CD4-positive, alpha-beta T cell (primary cell): Measurements from ENCODE around the gene IL36A. TPM values are rescaled to one million over a fixed set of nuclear protein-coding genes. Genes with fewer than 3 reads are reported as not detected.

Experiments
- ATAC-seq: fragments of 200-7000 bp; cut with Tn5 transposase; one replicate; pipeline ENCODE4 v1.10.0; 2022; ENCODE audit warnings: mild to moderate bottlenecking; ENCODE audit not compliant: poor library complexity
- CTCF ChIA-PET: fragments of 350-600 bp; sonication (Branson Sonifier 250); formaldehyde crosslinking; loops from one replicate; lab custom pipeline; 2021; ENCODE audit warnings: antibody characterized with exemption, inconsistent platforms; lab: Charles Lee
- POLR2A ChIA-PET: fragments of 350-600 bp; sonication (Branson Sonifier 250); formaldehyde crosslinking; loops from one replicate; lab custom pipeline; 2021; ENCODE audit warnings: antibody characterized with exemption, inconsistent platforms; lab: Charles Lee
- DNase-seq, 14 experiments: peaks; one replicate each; pipeline ENCODE4 v3.0.0-alpha.2; 2013 to 2020; ENCODE audit warnings: mixed read lengths in 2 of 14
- H3K27ac ChIP-seq, 2 donors: one replicate each; pipeline versions ENCODE4 v1.5.1 to v1.7.0; 2013; ENCODE audit warnings: low read length in 2 of 2, low read depth in 1 of 2, mild to moderate bottlenecking in 1 of 2
- H3K27me3 ChIP-seq, 2 experiments: 1 replicate in 1 of 2; 2 replicates in 1 of 2; pipeline versions ENCODE4 v1.6.1 to v1.7.0; 2013; ENCODE audit warnings: low read length in 2 of 2, control low read depth in 1 of 2, mild to moderate bottlenecking in 1 of 2, moderate library complexity in 1 of 2; ENCODE audit not compliant: insufficient read depth in 2 of 2, control insufficient read depth in 1 of 2
- H3K36me3 ChIP-seq: one replicate; pipeline ENCODE4 v1.6.1; 2013; ENCODE audit warnings: low read length, control low read depth; ENCODE audit not compliant: insufficient read depth
- H3K4me1 ChIP-seq: one replicate; pipeline ENCODE4 v1.6.1; 2013; ENCODE audit warnings: low read length, control low read depth; ENCODE audit not compliant: insufficient read depth
- H3K4me3 ChIP-seq: one replicate; pipeline ENCODE4 v1.5.1; 2013; ENCODE audit warnings: mild to moderate bottlenecking, low read length, moderate library complexity
- H3K9me3 ChIP-seq, 2 experiments: 1 replicate in 1 of 2; 2 replicates in 1 of 2; pipeline versions ENCODE4 v1.6.1 to v1.7.0; 2013; ENCODE audit warnings: low read length in 2 of 2, mild to moderate bottlenecking in 2 of 2, control low read depth in 1 of 2, moderate library complexity in 1 of 2; ENCODE audit not compliant: control insufficient read depth in 1 of 2, insufficient read depth in 1 of 2
- H3K27ac Mint-ChIP-seq: one replicate; pipeline ENCODE4 v1.8.0; 2020; ENCODE audit warnings: mixed read lengths
- H3K27me3 Mint-ChIP-seq: one replicate; pipeline ENCODE4 v1.8.0; 2021; ENCODE audit warnings: mixed read lengths
- H3K36me3 Mint-ChIP-seq: one replicate; pipeline ENCODE4 v1.8.0; 2021; ENCODE audit warnings: low read depth, mixed read lengths
- H3K4me1 Mint-ChIP-seq: one replicate; pipeline ENCODE4 v1.8.0; 2021; ENCODE audit warnings: low read depth, mixed read lengths
- H3K4me3 Mint-ChIP-seq: one replicate; pipeline ENCODE4 v1.8.0; 2020; ENCODE audit warnings: mild to moderate bottlenecking, mixed read lengths
- H3K9me3 Mint-ChIP-seq: one replicate; pipeline ENCODE4 v1.8.0; 2020; ENCODE audit warnings: mixed read lengths
- CTCF ChIP-seq: fragments of 200-600 bp; IDR thresholded peaks from one replicate; pipeline ENCODE4 v1.8.0; 2022; ENCODE audit warnings: antibody characterized with exemption, mild to moderate bottlenecking
- intact Hi-C, 2 experiments: fragments of 100-400 bp; cut with DNase I in 1 of 2; cut with micrococcal nuclease in 1 of 2; formaldehyde crosslinking; loops; one replicate each; pipeline versions ENCODE4 v1.15.1 to v1.9.0; 2023 to 2025; cut with DNase I, micrococcal nuclease
- total RNA-seq, 174 experiments: library from RNA in 2 of 174; stranded (reverse) in 2 of 174; gene quantifications; one replicate each; pipeline ENCODE4 v1.2.3 and lab custom pipeline; 2021 to 2026

The IL36A gene
- total RNA-seq, 2 experiments from 2014 or later = 0.47 TPM; not detected in 1

- no peaks in the 10 kb centered on the region for H3K27me3 ChIP-seq
- DNase-seq (no peak), ATAC-seq (no peak)
- H3K27ac ChIP-seq = peak overlapping the region in 1 of 2 donors; percentile 71
- peaks cover 27% of the 10 kb centered on the region for H3K4me1 ChIP-seq
- Mint-ChIP-seq H3K36me3 (peaks cover 19% of the 10 kb centered on the region), H3K9me3 (peaks cover 7% of the 10 kb centered on the region), H3K27me3 (no peaks in the 10 kb centered on the region), H3K4me1 (peaks cover 53% of the 10 kb centered on the region), H3K27ac (peak overlapping the region; percentile 91), H3K4me3 (no peak overlapping the region)
- ChIA-PET CTCF (no interaction called here), POLR2A (interaction anchor here (1.0 kb wide), 1 partner anchor 10 kb away, joined by 4 read pairs; no protein-coding TSS in a partner anchor)
- no peak for TF ChIP-seq CTCF
- intact Hi-C loops = loop anchor here in 1 of 2 experiments (5.0 kb wide), 1 partner anchor 178 kb away; the partner anchor contains the start of gene PSD4
- H3K9me3 ChIP-seq = peaks cover 0 to 25% of the 10 kb centered on the region in 2 experiments
- H3K36me3 ChIP-seq = no peaks in the 10 kb centered on the region
- no peak overlapping the region for H3K4me3 ChIP-seq
These were observed 10.6 kb upstream of the IL36A start for GRCh38 chr2:112994648-112995047.

- POLR2A ChIA-PET = interaction anchor here (1.3 to 2.9 kb wide), 4 partner anchors 10 to 180 kb away, joined by 4 to 19 read pairs (median 6); partner anchors contain the start of gene PSD4
- Mint-ChIP-seq H3K9me3 (peaks cover 7% of the 10 kb centered on the region), H3K27me3 (no peaks in the 10 kb centered on the region), H3K27ac (peak overlapping the region; percentile 91), H3K4me3 (peak overlapping the region; percentile 53), H3K36me3 (peaks cover 23% of the 10 kb centered on the region), H3K4me1 (peaks cover 54% of the 10 kb centered on the region)
- peaks cover 27% of the 10 kb centered on the region for H3K4me1 ChIP-seq
- TF ChIP-seq CTCF = no peak
- intact Hi-C loops = no loop called here
- H3K4me3 ChIP-seq = peak overlapping the region; percentile 11
- H3K36me3 ChIP-seq = no peaks in the 10 kb centered on the region
- DNase-seq (peak in 10 of 14 experiments; percentile 17 to 61 (median 40)), ATAC-seq (no peak)
- CTCF ChIA-PET = interaction anchor here (1.0 kb wide), 1 partner anchor 10 kb away, joined by 3 read pairs; no protein-coding TSS in a partner anchor
- H3K27ac ChIP-seq = peak overlapping the region; percentile 42 to 71
- peaks cover 0 to 28% of the 10 kb centered on the region in 2 experiments for H3K9me3 ChIP-seq
- H3K27me3 ChIP-seq = no peaks in the 10 kb centered on the region
These were observed 9.8 kb upstream of the IL36A start for GRCh38 chr2:112995346-112995920.

GRCh38 chr2:112996635-112997034 is 8.6 kb upstream of the IL36A start:
- Mint-ChIP-seq H3K9me3 (peaks cover 15% of the 10 kb centered on the region), H3K4me1 (peaks cover 54% of the 10 kb centered on the region), H3K36me3 (peaks cover 34% of the 10 kb centered on the region), H3K4me3 (peak overlapping the region; percentile 64), H3K27me3 (no peaks in the 10 kb centered on the region), H3K27ac (peak overlapping the region; percentile 91)
- Histone ChIP-seq H3K36me3 (no peaks in the 10 kb centered on the region), H3K27ac (peak overlapping the region; percentile 42 to 71), H3K27me3 (no peaks in the 10 kb centered on the region), H3K9me3 (peaks cover 0 to 34% of the 10 kb centered on the region in 2 experiments), H3K4me3 (no peak overlapping the region), H3K4me1 (peaks cover 27% of the 10 kb centered on the region)
- POLR2A ChIA-PET = interaction anchor here (0.6 to 2.9 kb wide), 8 partner anchors 11 to 179 kb away, joined by 3 to 19 read pairs (median 4); partner anchors contain the start of gene PSD4
- DNase-seq (peak; percentile 61 to 93 (median 72)), ATAC-seq (peak; percentile 96)
- CTCF ChIA-PET = interaction anchor here (0.9 kb wide), 1 partner anchor 394 kb away, joined by 3 read pairs; no protein-coding TSS in a partner anchor
- TF ChIP-seq CTCF = no peak
- intact Hi-C loops = no loop called here
